Measurements from ENCODE around the gene KLC1. TPM values are rescaled to one million over a fixed set of nuclear protein-coding genes. Genes with fewer than 3 reads are reported as not detected.

KLC1 gene
- total and polyA plus RNA-seq, 4 donors: 22.9 to 131 (median 46.0) TPM

GRCh38 chr14:103597623-103598377 is 31.2 kb upstream of the KLC1 start:
- no peak for DNase-seq (ENCODE audit: low spot score)

More at GRCh38 chr14:103597623-103598377, 31.2 kb upstream of the KLC1 start:
- Histone ChIP-seq H3K9me3 (ENCODE audit: control insufficient read depth in 4 of 4, low read length in 3 of 4) (no peaks in the 10 kb centered on the region), H3K27ac (ENCODE audit: low read depth in 1 of 2, low read length in 2 of 2) (no peak overlapping the region), H3K27me3 (ENCODE audit: control insufficient read depth in 4 of 4, insufficient read depth in 4 of 4, low read length in 3 of 4) (no peaks in the 10 kb centered on the region), H3K4me3 (ENCODE audit: low read depth in 1 of 3, low read length in 3 of 3) (no peak overlapping the region), H3K36me3 (ENCODE audit: control insufficient read depth in 4 of 4, insufficient read depth in 3 of 4, low read depth in 1 of 4, low read length in 3 of 4) (no peaks in the 10 kb centered on the region), H3K9ac (ENCODE audit: low read depth in 1 of 2, low read length in 2 of 2) (no peak overlapping the region), H3K4me1 (ENCODE audit: control insufficient read depth in 4 of 4, insufficient read depth in 4 of 4, low read length in 3 of 4) (no peaks in the 10 kb centered on the region)
- WGBS: 95% methylated on average over 10 of the region's 10 CpGs
- TF ChIP-seq ZBTB33 (IDR thresholded peaks at IDR 0.05): no peak
- no peak for TF ChIP-seq RAD21 (IDR thresholded peaks at IDR 0.05)
- TF ChIP-seq RXRA (IDR thresholded peaks at IDR 0.05): no peak
- TF ChIP-seq FOXA2 (IDR thresholded peaks at IDR 0.05): no peak
- no peak for TF ChIP-seq ATF3 (IDR thresholded peaks at IDR 0.05)
- TF ChIP-seq TAF1 (conservative IDR thresholded peaks at IDR 0.05): no peak
- TF ChIP-seq HNF4A (conservative IDR thresholded peaks at IDR 0.05): no peak
- TF ChIP-seq NR2F2 (IDR thresholded peaks at IDR 0.05): no peak
- no peak for TF ChIP-seq CTCF (IDR thresholded peaks at IDR 0.05; ENCODE audit: low read depth, low read length, missing input control)
- TF ChIP-seq SP1 (IDR thresholded peaks at IDR 0.05): no peak
- no peak for TF ChIP-seq JUND (IDR thresholded peaks at IDR 0.05)
- TF ChIP-seq REST (IDR thresholded peaks at IDR 0.05): no peak

Data from liver (tissue), 9 donors.